Measurements from ENCODE around the gene KCTD15.

DNA sequence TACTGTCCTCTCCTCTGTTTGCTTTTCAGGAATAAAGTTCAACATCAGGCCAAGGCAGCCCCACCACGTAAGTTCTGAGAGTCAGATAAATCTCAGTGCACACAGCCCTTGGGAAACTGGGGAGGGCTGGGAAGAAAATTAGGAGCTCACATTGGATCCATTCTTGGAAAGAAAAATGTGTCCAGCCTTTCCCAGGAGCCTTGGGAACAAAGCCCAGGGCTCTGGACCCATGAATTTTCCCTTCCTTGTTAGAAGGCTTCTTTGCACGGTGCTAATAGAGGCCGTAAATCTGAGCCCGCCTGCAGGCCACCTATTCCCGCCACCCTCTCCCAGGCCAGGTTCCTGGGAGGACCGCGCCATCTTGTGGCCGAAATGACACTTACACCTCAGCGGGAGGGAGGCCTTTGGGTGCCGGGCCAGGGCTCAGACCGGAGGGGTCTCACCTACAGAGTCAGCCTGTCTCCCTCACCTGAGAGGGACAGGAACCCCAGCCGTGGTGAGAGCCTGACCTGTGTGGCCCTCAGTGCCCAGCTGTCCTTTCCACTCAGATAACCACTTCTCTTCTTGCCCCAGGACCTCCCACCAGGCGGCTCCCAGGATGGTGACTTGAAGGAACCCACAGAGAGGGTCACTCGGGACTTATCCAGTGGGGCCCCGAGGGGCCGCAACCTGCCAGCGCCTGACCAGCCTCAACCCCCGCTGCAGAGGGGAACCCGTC, 25.1 kb upstream of the KCTD15 start:
- peak; percentile 71 for TF ChIP-seq CTCF (IDR thresholded peaks at IDR 0.05; ENCODE audit: insufficient read depth, low read length, poor library complexity, severe bottlenecking)
- no peak for TF ChIP-seq EZH2phosphoT487 (conservative IDR thresholded peaks at IDR 0.05; ENCODE audit: low read length)
